Measurements from ENCODE around the gene UGCG.

- TF ChIP-seq ARNTL (CRISPR knock-in tag; IDR thresholded peaks at IDR 0.05; ENCODE audit: borderline replicate concordance, low read depth) (no peak), ZFP3 (CRISPR knock-in tag; IDR thresholded peaks at IDR 0.05) (no peak)
Measured at GRCh38 chr9:111866976-111867375, 29.6 kb upstream of the UGCG start.
